HCT116 (cell line): Measurements from ENCODE around the gene NPFFR1. TPM values are rescaled to one million over a fixed set of nuclear protein-coding genes. Genes with fewer than 3 reads are reported as not detected.

Experiments used
- ATAC-seq: fragments of 200-7000 bp; cut with Tn5 transposase; 2 replicates; pipeline ENCODE4 v1.9.1; 2020; ENCODE audit warnings: mild to moderate bottlenecking, moderate library complexity
- BruUV-seq: library from RNA; stranded (reverse); fragments of 400-500 nt; replicated peaks from 2 replicates; lab custom pipeline; 2021; lab: Mats Ljungman, UMichigan
- CTCF ChIA-PET: fragments of 300-600 bp; sonication (Branson Sonifier 250); formaldehyde crosslinking; loops from one replicate; lab custom pipeline; 2021; ENCODE audit warnings: antibody characterized with exemption; lab: Charles Lee
- POLR2A ChIA-PET: fragments of 300-600, 350-600 bp; sonication (Branson Sonifier 250); formaldehyde crosslinking; loops from one replicate; lab custom pipeline; 2021; ENCODE audit warnings: antibody characterized with exemption; lab: Charles Lee
- RAD21 ChIA-PET, 2 experiments: fragments of 300-600 bp; sonication (Branson Sonifier 250); formaldehyde crosslinking; loops; one replicate each; lab custom pipeline; 2023; ENCODE audit warnings: low total read pairs in 2 of 2; ENCODE audit not compliant: uncharacterized antibody in 2 of 2, unreplicated experiment in 2 of 2, low non-redundant PET in 1 of 2; lab: Charles Lee
- DNase-seq: peaks from one replicate; pipeline ENCODE4 v3.0.0-alpha.2; 2010; ENCODE audit warnings: low read depth, low spot score
- H2AFZ ChIP-seq: fragments of 200-600 bp; shearing (Covaris generic), sonication (generic); 2 replicates; pipeline ENCODE4 v1.6.1; 2017; ENCODE audit warnings: low read depth, mixed run types, mixed read lengths, antibody characterized with exemption, low read length; ENCODE audit not compliant: poor library complexity, severe bottlenecking
- H3K27ac ChIP-seq: 2 replicates; pipeline ENCODE4 v1.5.1; 2012; ENCODE audit warnings: low read depth, low read length
- H3K27me3 ChIP-seq: fragments of 200-600 bp; sonication (generic); 2 replicates; pipeline ENCODE4 v1.6.1; 2016; ENCODE audit warnings: mixed run types, low read length, mixed read lengths; ENCODE audit not compliant: insufficient read depth
- H3K36me3 ChIP-seq, 2 experiments: fragments of 200-500 bp in 1 of 2; fragments of 200-600 bp in 1 of 2; sonication (Bioruptor generic) in 1 of 2; sonication (generic) in 1 of 2; 2 replicates each; pipeline versions ENCODE4 v1.5.1 to v1.6.1; 2014 to 2016; ENCODE audit warnings: low read length in 2 of 2, inconsistent platforms in 1 of 2, mixed read lengths in 1 of 2, mixed run types in 1 of 2; ENCODE audit not compliant: insufficient read depth in 2 of 2, control insufficient read depth in 1 of 2
- H3K4me1 ChIP-seq, 2 experiments: fragments of 200-600 bp in 1 of 2; sonication (generic) in 1 of 2; 2 replicates each; pipeline versions ENCODE4 v1.5.1 to v1.6.1; 2012 to 2017; ENCODE audit warnings: low read length in 2 of 2, inconsistent platforms in 1 of 2, mild to moderate bottlenecking in 1 of 2, mixed read lengths in 1 of 2, mixed run types in 1 of 2, moderate library complexity in 1 of 2; ENCODE audit not compliant: insufficient read depth in 2 of 2, control insufficient read depth in 1 of 2
- H3K4me2 ChIP-seq: fragments of 200-600 bp; sonication (generic); 2 replicates; pipeline ENCODE4 v1.6.1; 2017; ENCODE audit warnings: mixed run types, low read length, mixed read lengths
- H3K4me3 ChIP-seq, 2 experiments: fragments of 200-600 bp in 1 of 2; sonication (generic) in 1 of 2; replicated peaks in 1 of 2; 2 replicates each; pipeline ENCODE4 v1.5.1; 2011 to 2016; ENCODE audit warnings: low read length in 2 of 2, control low read depth in 1 of 2, low read depth in 1 of 2, mild to moderate bottlenecking in 1 of 2, mixed read lengths in 1 of 2, mixed run types in 1 of 2
- H3K79me2 ChIP-seq: fragments of 200-600 bp; sonication (generic); 2 replicates; pipeline ENCODE4 v1.6.1; 2017; ENCODE audit warnings: mild to moderate bottlenecking, mixed run types, low read length, moderate library complexity, mixed read lengths; ENCODE audit not compliant: insufficient read depth
- H3K9ac ChIP-seq: fragments of 200-600 bp; sonication (generic); 2 replicates; pipeline ENCODE4 v1.6.1; 2016; ENCODE audit warnings: low read length, mixed read lengths
- H3K9me2 ChIP-seq: fragments of 200-600 bp; sonication (generic), shearing (Covaris generic); 2 replicates; pipeline ENCODE4 v1.6.1; 2017; ENCODE audit warnings: mixed run types, mild to moderate bottlenecking, moderate library complexity; ENCODE audit not compliant: insufficient read depth
- H3K9me3 ChIP-seq, 2 experiments: fragments of 200-500 bp in 1 of 2; fragments of 200-600 bp in 1 of 2; sonication (Bioruptor generic) in 1 of 2; sonication (generic) in 1 of 2; 2 replicates each; pipeline ENCODE4 v1.6.1; 2014 to 2017; ENCODE audit warnings: low read length in 2 of 2, mixed read lengths in 2 of 2, inconsistent platforms in 1 of 2, low read depth in 1 of 2, mild to moderate bottlenecking in 1 of 2, mixed run types in 1 of 2, moderate library complexity in 1 of 2; ENCODE audit not compliant: control insufficient read depth in 1 of 2, insufficient read depth in 1 of 2
- H4K20me1 ChIP-seq: fragments of 200-600 bp; sonication (generic), shearing (Covaris generic); 2 replicates; pipeline ENCODE4 v1.6.1; 2017; ENCODE audit warnings: mixed run types, mild to moderate bottlenecking, moderate library complexity; ENCODE audit not compliant: insufficient read depth
- ATF3 ChIP-seq: IDR thresholded peaks from 2 replicates; pipeline ENCODE4 v1.6.1; 2012
- CEBPB ChIP-seq: IDR thresholded peaks from 2 replicates; pipeline ENCODE4 v1.6.1; 2012; ENCODE audit warnings: low read depth
- EZH2 ChIP-seq: fragments of 200-600 bp; sonication (generic); IDR thresholded peaks from 2 replicates; pipeline ENCODE4 v1.6.1; 2017; ENCODE audit warnings: antibody characterized with exemption, mixed run types
- FOSL1 ChIP-seq: IDR thresholded peaks from 2 replicates; pipeline ENCODE4 v1.6.1; 2012; ENCODE audit warnings: low read depth
- JUND ChIP-seq: IDR thresholded peaks from 2 replicates; pipeline ENCODE4 v1.6.1; 2012
- POLR2A ChIP-seq: IDR thresholded peaks from 2 replicates; pipeline ENCODE4 v1.7.0; 2011; ENCODE audit warnings: borderline replicate concordance; ENCODE audit not compliant: insufficient read depth, insufficient read length; ENCODE audit errors: extremely low read depth
- REST ChIP-seq: IDR thresholded peaks from 2 replicates; pipeline ENCODE4 v1.6.1; 2012; ENCODE audit warnings: low read depth
- SIN3A ChIP-seq: IDR thresholded peaks from 2 replicates; pipeline ENCODE4 v1.6.1; 2012; ENCODE audit warnings: low read depth
- SRF ChIP-seq: IDR thresholded peaks from 2 replicates; pipeline ENCODE4 v1.6.1; 2012; ENCODE audit warnings: low read depth
- TCF7L2 ChIP-seq: IDR thresholded peaks from 2 replicates; pipeline ENCODE4 v1.7.0; 2011; ENCODE audit warnings: borderline replicate concordance, inconsistent platforms; ENCODE audit not compliant: insufficient read depth, insufficient read length; ENCODE audit errors: extremely low read depth
- ZFX ChIP-seq: fragments of 450-650 bp; IDR thresholded peaks from 2 replicates; pipeline ENCODE4 v1.6.1; 2017
- intact Hi-C: fragments of 100-400 bp; cut with micrococcal nuclease; formaldehyde crosslinking; loops from 2 replicates; pipeline ENCODE4 v1.10.0; 2022
- total RNA-seq: library from RNA; stranded (reverse); gene quantifications from one replicate; pipeline ENCODE4 v1.2.1, GENCODE V29; 2021; ENCODE audit not compliant: unreplicated experiment

The NPFFR1 gene
- total RNA-seq, 1 experiment from 2014 or later, result 0.02 TPM

- Histone ChIP-seq H3K4me1 (peaks cover 24 to 40% of the 10 kb centered on the region in 2 experiments), H3K36me3 (no peaks in the 10 kb centered on the region), H3K9me2 (no peaks in the 10 kb centered on the region), H3K4me3 (no peak overlapping the region), H3K27ac (no peak overlapping the region), H4K20me1 (peaks cover 4% of the 10 kb centered on the region; the same call in 1 of the 2 replicates)
- RAD21 ChIA-PET, result interaction anchor here in 1 of 2 experiments (0.6 kb wide), 1 partner anchor 245 kb away, joined by 4 read pairs; no protein-coding TSS in a partner anchor
- no TSS peak for BruUV-seq
- DNase-seq, result no peak
- TF ChIP-seq SRF, result no peak
- no peak for TF ChIP-seq EZH2
- no peak for TF ChIP-seq ATF3
- no peak for TF ChIP-seq JUND
- no peak for TF ChIP-seq REST
- TF ChIP-seq FOSL1, result no peak
- no peak for TF ChIP-seq TCF7L2
- TF ChIP-seq SIN3A, result no peak
- TF ChIP-seq ZFX, result no peak
- TF ChIP-seq POLR2A, result no peak
- no peak for TF ChIP-seq CEBPB
- TF ChIP-seq, all 23 proteins: peak for 0
- intact Hi-C loops, result no loop called here
- no peak for ATAC-seq
- Histone ChIP-seq H3K9ac (no peak overlapping the region), H3K27me3 (no peaks in the 10 kb centered on the region), H3K79me2 (no peaks in the 10 kb centered on the region; the same call in 1 of the 2 replicates), H3K4me2 (no peak overlapping the region), H2AFZ (no peak overlapping the region), H3K9me3 (no peaks in the 10 kb centered on the region)
- ChIA-PET CTCF (interaction anchor here (1.4 to 1.8 kb wide), 2 partner anchors 64 to 107 kb away, joined by 4 to 6 read pairs; no protein-coding TSS in a partner anchor), POLR2A (interaction anchor here (1.1 kb wide), 1 partner anchor 107 kb away, joined by 3 read pairs; no protein-coding TSS in a partner anchor)
Measured at GRCh38 chr10:70328967-70329366, 45.2 kb upstream of the NPFFR1 start.
